ENCODE measurements around the gene CYLD. TPM values are rescaled to one million over a fixed set of nuclear protein-coding genes. Genes with fewer than 3 reads are reported as not detected.

CYLD gene
- total and polyA plus RNA-seq, 2 donors (not counting 1 experiment from before 2014, with no cell fraction given), result 30.0 to 160 TPM

DNA sequence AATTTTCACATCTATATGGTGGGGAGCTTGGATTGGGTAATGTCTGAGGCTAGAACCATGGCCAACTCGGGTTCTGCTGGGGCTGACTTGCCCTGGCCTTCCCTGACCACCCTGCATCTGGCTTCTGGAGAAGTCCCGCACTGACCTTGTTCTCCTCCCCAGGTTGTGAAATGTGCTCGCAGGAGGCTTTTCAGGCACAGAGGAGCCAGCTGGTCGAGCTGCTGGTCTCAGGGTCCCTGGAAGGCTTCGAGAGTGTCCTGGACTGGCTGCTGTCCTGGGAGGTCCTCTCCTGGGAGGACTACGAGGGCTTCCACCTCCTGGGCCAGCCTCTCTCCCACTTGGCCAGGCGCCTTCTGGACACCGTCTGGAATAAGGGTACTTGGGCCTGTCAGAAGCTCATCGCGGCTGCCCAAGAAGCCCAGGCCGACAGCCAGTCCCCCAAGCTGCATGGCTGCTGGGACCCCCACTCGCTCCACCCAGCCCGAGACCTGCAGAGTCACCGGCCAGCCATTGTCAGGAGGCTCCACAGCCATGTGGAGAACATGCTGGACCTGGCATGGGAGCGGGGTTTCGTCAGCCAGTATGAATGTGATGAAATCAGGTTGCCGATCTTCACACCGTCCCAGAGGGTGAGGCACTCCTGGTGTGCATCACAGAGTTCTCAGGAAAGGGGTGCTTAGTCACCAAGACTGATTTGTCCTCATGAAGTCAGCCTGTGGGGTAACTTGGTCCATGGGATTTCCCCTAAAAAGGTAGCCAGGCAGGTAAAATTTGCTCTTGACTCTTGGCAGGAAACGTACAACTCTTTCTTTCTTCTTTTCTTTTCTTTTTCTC lies 42.3 kb upstream of the CYLD start:
- H4K20me1 ChIP-seq (ENCODE audit: control insufficient read depth, insufficient read depth, low read length, poor library complexity, severe bottlenecking), result no peaks in the 10 kb centered on the region
- no peak for ATAC-seq (ENCODE audit: low read depth)
- H3K4me2 ChIP-seq (replicated peaks; ENCODE audit: low read depth, low read length, poor library complexity, severe bottlenecking), result no peak overlapping the region
- peaks cover 43% of the 10 kb centered on the region for H3K4me1 Mint-ChIP-seq
- WGBS (ENCODE audit: insufficient coverage), result 92% methylated on average over 19 of the region's 19 CpGs
- ChIA-PET POLR2A (interaction anchor here (0.7 kb wide), 1 partner anchor 14 kb away, joined by 6 read pairs; no protein-coding TSS in a partner anchor), CTCF (no interaction called here)
- peak overlapping the region; percentile 13 for H3K27ac Mint-ChIP-seq
- H3K9ac ChIP-seq (ENCODE audit: low read length), result no peak overlapping the region
- no peak overlapping the region for H3K4me3 ChIP-seq (ENCODE audit: control extremely low read depth in 1 of 5, extremely low read depth in 1 of 5, insufficient read depth in 1 of 5, low read depth in 2 of 5, low read length in 4 of 5)
- H3K4me3 Mint-ChIP-seq, result peak overlapping the region; percentile 86
- H2AFZ ChIP-seq (ENCODE audit: insufficient read depth, low read depth, low read length, poor library complexity, severe bottlenecking), result no peak overlapping the region
- H3K27me3 Mint-ChIP-seq, result no peaks in the 10 kb centered on the region
- H3K9me3 ChIP-seq (ENCODE audit: control extremely low read depth in 1 of 3, control insufficient read depth in 2 of 3, insufficient read depth in 1 of 3, low read length in 2 of 3), result peaks cover 1 to 11% (median 10%) of the 10 kb centered on the region in 3 donors
- peaks cover 3% of the 10 kb centered on the region for H3K9me3 Mint-ChIP-seq (ENCODE audit: insufficient read depth)
- H3K36me3 ChIP-seq (replicated peaks in 1 of 2; ENCODE audit: control extremely low read depth in 1 of 2, control insufficient read depth in 1 of 2, extremely low read depth in 1 of 2, insufficient read depth in 2 of 2, low read length in 1 of 2), result no peaks in the 10 kb centered on the region
- no peaks in the 10 kb centered on the region for H3K79me2 ChIP-seq (ENCODE audit: control insufficient read depth, insufficient read depth, low read length)
- H3K4me1 ChIP-seq (ENCODE audit: control insufficient read depth in 2 of 2, insufficient read depth in 2 of 2, low read length in 2 of 2), result peaks cover 28 to 29% of the 10 kb centered on the region in 2 donors
- H3K27me3 ChIP-seq (replicated peaks in 1 of 4; ENCODE audit: control extremely low read depth in 1 of 4, control insufficient read depth in 3 of 4, insufficient read depth in 4 of 4, low read length in 3 of 4), result no peaks in the 10 kb centered on the region
- no peak for TF ChIP-seq EZH2 (IDR thresholded peaks at IDR 0.05; ENCODE audit: borderline replicate concordance, insufficient read depth, low read depth, low read length, poor library complexity, severe bottlenecking)
- TF ChIP-seq, protein P1, sequence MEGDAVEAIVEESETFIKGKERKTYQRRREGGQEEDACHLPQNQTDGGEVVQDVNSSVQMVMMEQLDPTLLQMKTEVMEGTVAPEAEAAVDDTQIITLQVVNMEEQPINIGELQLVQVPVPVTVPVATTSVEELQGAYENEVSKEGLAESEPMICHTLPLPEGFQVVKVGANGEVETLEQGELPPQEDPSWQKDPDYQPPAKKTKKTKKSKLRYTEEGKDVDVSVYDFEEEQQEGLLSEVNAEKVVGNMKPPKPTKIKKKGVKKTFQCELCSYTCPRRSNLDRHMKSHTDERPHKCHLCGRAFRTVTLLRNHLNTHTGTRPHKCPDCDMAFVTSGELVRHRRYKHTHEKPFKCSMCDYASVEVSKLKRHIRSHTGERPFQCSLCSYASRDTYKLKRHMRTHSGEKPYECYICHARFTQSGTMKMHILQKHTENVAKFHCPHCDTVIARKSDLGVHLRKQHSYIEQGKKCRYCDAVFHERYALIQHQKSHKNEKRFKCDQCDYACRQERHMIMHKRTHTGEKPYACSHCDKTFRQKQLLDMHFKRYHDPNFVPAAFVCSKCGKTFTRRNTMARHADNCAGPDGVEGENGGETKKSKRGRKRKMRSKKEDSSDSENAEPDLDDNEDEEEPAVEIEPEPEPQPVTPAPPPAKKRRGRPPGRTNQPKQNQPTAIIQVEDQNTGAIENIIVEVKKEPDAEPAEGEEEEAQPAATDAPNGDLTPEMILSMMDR (IDR thresholded peaks at IDR 0.05), result no peak
- no peak for DNase-seq
- intact Hi-C loops (cut with micrococcal nuclease), result loop anchor here (2.0 kb wide), 1 partner anchor 15 kb away; no protein-coding TSS in a partner anchor
- no peak overlapping the region for H3K27ac ChIP-seq (ENCODE audit: low read length in 2 of 2)

DNA sequence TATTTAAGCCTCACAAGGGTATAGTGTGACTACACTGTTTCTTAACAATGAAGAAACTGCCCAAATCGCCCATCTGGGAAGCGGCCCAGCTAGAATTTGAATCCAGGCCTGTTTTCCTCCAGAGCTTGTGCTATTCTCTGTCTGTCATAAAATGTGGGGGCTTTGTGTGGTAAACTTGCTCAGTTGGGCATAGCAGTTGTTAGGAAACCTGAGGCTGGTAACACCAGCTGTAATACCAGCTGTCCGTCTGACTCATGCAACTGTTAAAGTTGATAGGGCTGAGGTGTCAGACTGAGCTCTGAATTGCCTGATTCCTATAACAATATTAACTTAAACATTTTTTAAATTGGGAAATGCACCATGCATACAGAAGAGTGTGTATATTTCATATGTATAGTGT lies 39.2 kb upstream of the CYLD start:
- 83% methylated on average over 2 of the region's 3 CpGs for WGBS (ENCODE audit: insufficient coverage)
- Histone ChIP-seq H3K9me3 (ENCODE audit: control extremely low read depth in 1 of 3, control insufficient read depth in 2 of 3, insufficient read depth in 1 of 3, low read length in 2 of 3) (peaks cover 1 to 21% (median 16%) of the 10 kb centered on the region in 3 donors), H3K4me3 (ENCODE audit: control extremely low read depth in 1 of 5, extremely low read depth in 1 of 5, insufficient read depth in 1 of 5, low read depth in 2 of 5, low read length in 4 of 5) (no peak overlapping the region), H3K36me3 (replicated peaks in 1 of 2; ENCODE audit: control extremely low read depth in 1 of 2, control insufficient read depth in 1 of 2, extremely low read depth in 1 of 2, insufficient read depth in 2 of 2, low read length in 1 of 2) (no peaks in the 10 kb centered on the region), H4K20me1 (ENCODE audit: control insufficient read depth, insufficient read depth, low read length, poor library complexity, severe bottlenecking) (no peaks in the 10 kb centered on the region), H3K4me1 (ENCODE audit: control insufficient read depth in 2 of 2, insufficient read depth in 2 of 2, low read length in 2 of 2) (peaks cover 10 to 12% of the 10 kb centered on the region in 2 donors), H3K27ac (ENCODE audit: low read length in 2 of 2) (no peak overlapping the region), H3K4me2 (replicated peaks; ENCODE audit: low read depth, low read length, poor library complexity, severe bottlenecking) (no peak overlapping the region), H3K79me2 (ENCODE audit: control insufficient read depth, insufficient read depth, low read length) (no peaks in the 10 kb centered on the region), H3K9ac (ENCODE audit: low read length) (no peak overlapping the region), H3K27me3 (replicated peaks in 1 of 4; ENCODE audit: control extremely low read depth in 1 of 4, control insufficient read depth in 3 of 4, insufficient read depth in 4 of 4, low read length in 3 of 4) (no peaks in the 10 kb centered on the region), H2AFZ (ENCODE audit: insufficient read depth, low read depth, low read length, poor library complexity, severe bottlenecking) (no peak overlapping the region)
- intact Hi-C loops (cut with micrococcal nuclease), result no loop called here
- H3K9me3 Mint-ChIP-seq (ENCODE audit: insufficient read depth), result peaks cover 6% of the 10 kb centered on the region
- no peak for DNase-seq
- no peak for ATAC-seq (ENCODE audit: low read depth)
- TF ChIP-seq EZH2 (IDR thresholded peaks at IDR 0.05; ENCODE audit: borderline replicate concordance, insufficient read depth, low read depth, low read length, poor library complexity, severe bottlenecking), result no peak
- TF ChIP-seq, protein P1 (IDR thresholded peaks at IDR 0.05), result no peak
- ChIA-PET POLR2A (no interaction called here), CTCF (interaction anchor here (0.6 to 1.3 kb wide), 4 partner anchors 31 to 78 kb away, joined by 3 read pairs; no protein-coding TSS in a partner anchor)
- H3K27ac Mint-ChIP-seq, result no peak overlapping the region
- no peak overlapping the region for H3K4me3 Mint-ChIP-seq
- H3K27me3 Mint-ChIP-seq, result no peaks in the 10 kb centered on the region
- H3K4me1 Mint-ChIP-seq, result peaks cover 20% of the 10 kb centered on the region
